ENCODE measurements around the gene PHLDB2.

Gene PHLDB2

GRCh38 chr3:111926266-111926676 lies 67.2 kb downstream of the PHLDB2 start:
- H3K9me3 ChIP-seq (ENCODE audit: low read length) = no peaks in the 10 kb centered on the region
- H3K27ac ChIP-seq (ENCODE audit: low read depth, low read length) = no peak overlapping the region
- peaks cover 23% of the 10 kb centered on the region for H3K4me1 ChIP-seq (ENCODE audit: insufficient read depth, low read length)
- H3K4me3 ChIP-seq (ENCODE audit: low read depth in 1 of 2, low read length in 2 of 2) = no peak overlapping the region
- H3K27me3 ChIP-seq (ENCODE audit: control insufficient read depth in 1 of 2, insufficient read depth in 2 of 2, low read length in 2 of 2) = no peaks in the 10 kb centered on the region
- no peak overlapping the region for H3K9ac ChIP-seq (ENCODE audit: low read length)
- H3K36me3 ChIP-seq (ENCODE audit: insufficient read depth, low read length) = peaks cover 10% of the 10 kb centered on the region

- Histone ChIP-seq H3K36me3 (ENCODE audit: insufficient read depth, low read length) (no peaks in the 10 kb centered on the region), H3K9me3 (ENCODE audit: low read length) (no peaks in the 10 kb centered on the region), H3K4me3 (ENCODE audit: low read depth in 1 of 2, low read length in 2 of 2) (no peak overlapping the region), H3K27ac (ENCODE audit: low read depth, low read length) (no peak overlapping the region), H3K9ac (ENCODE audit: low read length) (no peak overlapping the region), H3K27me3 (ENCODE audit: control insufficient read depth in 1 of 2, insufficient read depth in 2 of 2, low read length in 2 of 2) (no peaks in the 10 kb centered on the region), H3K4me1 (ENCODE audit: insufficient read depth, low read length) (peaks cover 25% of the 10 kb centered on the region)
Observed at GRCh38 chr3:111928613-111929012, 69.5 kb downstream of the PHLDB2 start.

DNA sequence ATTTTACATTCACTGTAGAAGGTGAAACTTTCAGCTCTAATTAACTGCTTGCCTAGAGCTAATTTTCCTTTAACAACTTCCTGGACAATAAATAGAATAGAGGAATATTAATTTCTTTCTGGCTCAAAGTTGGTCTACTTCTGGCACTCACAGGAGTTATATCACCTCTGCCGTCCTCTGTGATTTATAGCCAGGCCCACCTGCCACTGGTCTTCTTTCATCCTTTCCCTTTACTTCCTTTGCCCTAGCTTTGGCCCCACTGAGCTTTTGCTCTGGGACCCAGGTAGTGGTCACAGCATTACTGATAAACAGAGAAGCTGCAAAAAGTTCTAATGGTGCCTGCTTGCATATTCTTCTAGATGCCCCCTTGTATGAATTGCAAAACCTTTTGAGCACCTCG lies 70.4 kb downstream of the PHLDB2 start:
- Histone ChIP-seq H3K27ac (ENCODE audit: low read depth, low read length) (no peak overlapping the region), H3K4me1 (ENCODE audit: insufficient read depth, low read length) (peaks cover 16% of the 10 kb centered on the region), H3K36me3 (ENCODE audit: insufficient read depth, low read length) (no peaks in the 10 kb centered on the region), H3K27me3 (ENCODE audit: control insufficient read depth in 1 of 2, insufficient read depth in 2 of 2, low read length in 2 of 2) (no peaks in the 10 kb centered on the region), H3K9ac (ENCODE audit: low read length) (no peak overlapping the region), H3K4me3 (ENCODE audit: low read depth in 1 of 2, low read length in 2 of 2) (no peak overlapping the region), H3K9me3 (ENCODE audit: low read length) (no peaks in the 10 kb centered on the region)

- peaks cover 5% of the 10 kb centered on the region for H3K4me1 ChIP-seq (ENCODE audit: insufficient read depth, low read length)
- no peaks in the 10 kb centered on the region for H3K36me3 ChIP-seq (ENCODE audit: insufficient read depth, low read length)
- H3K27ac ChIP-seq (ENCODE audit: low read depth, low read length) = no peak overlapping the region
- no peaks in the 10 kb centered on the region for H3K27me3 ChIP-seq (ENCODE audit: control insufficient read depth in 1 of 2, insufficient read depth in 2 of 2, low read length in 2 of 2)
- H3K9ac ChIP-seq (ENCODE audit: low read length) = no peak overlapping the region
- no peaks in the 10 kb centered on the region for H3K9me3 ChIP-seq (ENCODE audit: low read length)
- H3K4me3 ChIP-seq (ENCODE audit: low read depth in 1 of 2, low read length in 2 of 2) = no peak overlapping the region
Observed at GRCh38 chr3:111932946-111933345, 73.9 kb downstream of the PHLDB2 start.

DNA sequence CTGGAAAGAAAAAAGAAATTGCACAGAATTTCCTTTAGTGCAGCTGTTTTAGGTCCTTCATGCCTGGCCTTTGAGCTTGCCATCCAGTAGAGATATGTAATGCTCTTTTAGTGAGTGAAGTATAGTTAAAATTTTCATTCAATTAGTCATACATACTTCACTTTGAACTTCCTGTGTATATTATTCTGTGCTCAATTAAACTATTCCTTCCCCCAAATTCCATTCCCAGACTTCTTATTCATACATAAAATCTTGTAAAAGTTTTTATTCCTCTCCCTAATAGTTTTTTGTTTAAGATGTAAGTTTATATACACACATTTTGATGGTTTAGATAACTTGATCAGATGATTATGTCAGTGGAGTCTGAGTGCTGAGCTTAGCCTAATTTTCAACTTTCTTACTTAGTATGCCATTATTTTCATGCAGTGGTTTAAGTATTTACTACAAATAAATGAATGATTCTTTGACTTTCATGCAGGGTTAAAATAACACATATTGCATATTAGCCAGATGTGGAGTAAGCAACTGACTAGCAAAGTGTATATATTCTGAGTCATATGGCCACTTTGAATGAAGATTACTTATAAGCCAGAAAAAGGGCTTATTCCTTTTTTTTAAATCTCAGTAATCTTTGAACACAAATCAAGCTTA lies 77.3 kb downstream of the PHLDB2 start:
- Histone ChIP-seq H3K9ac (ENCODE audit: low read length) (no peak overlapping the region), H3K36me3 (ENCODE audit: insufficient read depth, low read length) (peaks cover 22% of the 10 kb centered on the region), H3K4me3 (ENCODE audit: low read depth in 1 of 2, low read length in 2 of 2) (no peak overlapping the region), H3K27ac (ENCODE audit: low read depth, low read length) (no peak overlapping the region), H3K9me3 (ENCODE audit: low read length) (no peaks in the 10 kb centered on the region), H3K4me1 (ENCODE audit: insufficient read depth, low read length) (peaks cover 5% of the 10 kb centered on the region), H3K27me3 (ENCODE audit: control insufficient read depth in 1 of 2, insufficient read depth in 2 of 2, low read length in 2 of 2) (no peaks in the 10 kb centered on the region)

DNA sequence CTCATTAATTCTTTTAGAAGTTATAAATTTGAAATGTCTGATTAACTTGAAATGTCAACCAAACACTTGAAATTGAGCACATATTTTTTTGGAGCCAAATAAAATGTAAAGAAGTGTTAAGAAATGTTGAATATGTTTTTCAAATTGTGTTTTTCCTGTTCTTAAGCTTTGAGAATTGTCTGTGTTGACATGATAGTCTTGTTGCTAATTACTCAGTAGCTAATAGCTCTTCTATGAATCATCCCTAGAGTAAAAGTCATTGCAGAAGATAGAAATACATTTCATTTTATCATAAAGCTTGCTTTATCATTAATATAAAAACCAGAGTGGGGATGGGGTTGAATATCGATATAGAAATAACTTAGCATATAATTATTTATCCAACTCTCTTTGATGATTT lies 77.9 kb downstream of the PHLDB2 start:
- Histone ChIP-seq H3K27me3 (ENCODE audit: control insufficient read depth in 1 of 2, insufficient read depth in 2 of 2, low read length in 2 of 2) (no peaks in the 10 kb centered on the region), H3K4me1 (ENCODE audit: insufficient read depth, low read length) (peaks cover 5% of the 10 kb centered on the region), H3K27ac (ENCODE audit: low read depth, low read length) (no peak overlapping the region), H3K36me3 (ENCODE audit: insufficient read depth, low read length) (peaks cover 23% of the 10 kb centered on the region), H3K4me3 (ENCODE audit: low read depth in 1 of 2, low read length in 2 of 2) (no peak overlapping the region), H3K9me3 (ENCODE audit: low read length) (no peaks in the 10 kb centered on the region), H3K9ac (ENCODE audit: low read length) (no peak overlapping the region)

DNA sequence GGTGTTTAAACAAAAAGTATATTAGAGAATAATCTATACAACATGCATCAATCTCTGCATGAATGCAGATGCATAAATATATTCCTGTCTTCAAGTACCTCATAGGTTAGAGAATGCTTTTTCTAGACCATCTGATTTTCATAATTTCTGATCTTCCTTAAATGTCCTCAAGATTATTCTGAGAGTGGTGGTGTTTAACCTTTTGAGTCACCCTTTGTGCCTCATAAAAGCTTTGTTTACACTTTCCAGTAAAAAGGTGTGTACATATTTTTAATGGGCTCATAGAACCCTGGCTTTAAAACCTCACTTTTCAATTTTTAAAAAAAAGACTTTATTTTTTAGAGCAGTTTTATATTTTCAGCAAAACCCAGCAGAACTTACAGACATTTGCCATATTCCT lies 78.8 kb downstream of the PHLDB2 start:
- no peaks in the 10 kb centered on the region for H3K9me3 ChIP-seq (ENCODE audit: low read length)
- no peak overlapping the region for H3K9ac ChIP-seq (ENCODE audit: low read length)
- H3K4me3 ChIP-seq (ENCODE audit: low read depth in 1 of 2, low read length in 2 of 2) = no peak overlapping the region
- H3K36me3 ChIP-seq (ENCODE audit: insufficient read depth, low read length) = peaks cover 23% of the 10 kb centered on the region
- peaks cover 2% of the 10 kb centered on the region for H3K4me1 ChIP-seq (ENCODE audit: insufficient read depth, low read length)
- H3K27ac ChIP-seq (ENCODE audit: low read depth, low read length) = no peak overlapping the region
- no peaks in the 10 kb centered on the region for H3K27me3 ChIP-seq (ENCODE audit: control insufficient read depth in 1 of 2, insufficient read depth in 2 of 2, low read length in 2 of 2)

GRCh38 chr3:111939873-111940272 lies 80.8 kb downstream of the PHLDB2 start:
- Histone ChIP-seq H3K4me3 (ENCODE audit: low read depth in 1 of 2, low read length in 2 of 2) (no peak overlapping the region), H3K4me1 (ENCODE audit: insufficient read depth, low read length) (no peaks in the 10 kb centered on the region), H3K27ac (ENCODE audit: low read depth, low read length) (no peak overlapping the region), H3K9me3 (ENCODE audit: low read length) (no peaks in the 10 kb centered on the region), H3K36me3 (ENCODE audit: insufficient read depth, low read length) (peaks cover 23% of the 10 kb centered on the region), H3K27me3 (ENCODE audit: control insufficient read depth in 1 of 2, insufficient read depth in 2 of 2, low read length in 2 of 2) (no peaks in the 10 kb centered on the region), H3K9ac (ENCODE audit: low read length) (no peak overlapping the region)

GRCh38 chr3:111943533-111943932 lies 84.5 kb downstream of the PHLDB2 start:
- Histone ChIP-seq H3K4me3 (ENCODE audit: low read depth in 1 of 2, low read length in 2 of 2) (no peak overlapping the region), H3K9me3 (ENCODE audit: low read length) (no peaks in the 10 kb centered on the region), H3K36me3 (ENCODE audit: insufficient read depth, low read length) (peaks cover 32% of the 10 kb centered on the region), H3K27me3 (ENCODE audit: control insufficient read depth in 1 of 2, insufficient read depth in 2 of 2, low read length in 2 of 2) (no peaks in the 10 kb centered on the region), H3K9ac (ENCODE audit: low read length) (no peak overlapping the region), H3K4me1 (ENCODE audit: insufficient read depth, low read length) (no peaks in the 10 kb centered on the region), H3K27ac (ENCODE audit: low read depth, low read length) (no peak overlapping the region)

- Histone ChIP-seq H3K27me3 (ENCODE audit: control insufficient read depth in 1 of 2, insufficient read depth in 2 of 2, low read length in 2 of 2) (no peaks in the 10 kb centered on the region), H3K27ac (ENCODE audit: low read depth, low read length) (no peak overlapping the region), H3K9me3 (ENCODE audit: low read length) (no peaks in the 10 kb centered on the region), H3K4me1 (ENCODE audit: insufficient read depth, low read length) (no peaks in the 10 kb centered on the region), H3K36me3 (ENCODE audit: insufficient read depth, low read length) (peaks cover 31% of the 10 kb centered on the region), H3K4me3 (ENCODE audit: low read depth in 1 of 2, low read length in 2 of 2) (no peak overlapping the region), H3K9ac (ENCODE audit: low read length) (no peak overlapping the region)
Observed at GRCh38 chr3:111944372-111944771, 85.3 kb downstream of the PHLDB2 start.

- H3K27me3 ChIP-seq (ENCODE audit: control insufficient read depth in 1 of 2, insufficient read depth in 2 of 2, low read length in 2 of 2) = no peaks in the 10 kb centered on the region
- no peak overlapping the region for H3K27ac ChIP-seq (ENCODE audit: low read depth, low read length)
- peaks cover 14% of the 10 kb centered on the region for H3K36me3 ChIP-seq (ENCODE audit: insufficient read depth, low read length)
- no peak overlapping the region for H3K4me3 ChIP-seq (ENCODE audit: low read depth in 1 of 2, low read length in 2 of 2)
- no peaks in the 10 kb centered on the region for H3K4me1 ChIP-seq (ENCODE audit: insufficient read depth, low read length)
- no peaks in the 10 kb centered on the region for H3K9me3 ChIP-seq (ENCODE audit: low read length)
- H3K9ac ChIP-seq (ENCODE audit: low read length) = no peak overlapping the region
Observed at GRCh38 chr3:111947231-111947630, 88.2 kb downstream of the PHLDB2 start.

GRCh38 chr3:111948786-111949185 lies 89.7 kb downstream of the PHLDB2 start:
- Histone ChIP-seq H3K9ac (ENCODE audit: low read length) (no peak overlapping the region), H3K4me3 (ENCODE audit: low read depth in 1 of 2, low read length in 2 of 2) (no peak overlapping the region), H3K27ac (ENCODE audit: low read depth, low read length) (no peak overlapping the region), H3K4me1 (ENCODE audit: insufficient read depth, low read length) (no peaks in the 10 kb centered on the region), H3K9me3 (ENCODE audit: low read length) (no peaks in the 10 kb centered on the region), H3K27me3 (ENCODE audit: control insufficient read depth in 1 of 2, insufficient read depth in 2 of 2, low read length in 2 of 2) (no peaks in the 10 kb centered on the region), H3K36me3 (ENCODE audit: insufficient read depth, low read length) (peaks cover 28% of the 10 kb centered on the region)

Data from muscle layer of colon (tissue), 2 donors.